GM15510 (cell line): ENCODE measurements around the gene CEP192.

Source experiments
- POLR2A ChIP-seq: IDR thresholded peaks from 3 replicates; pipeline ENCODE4 v1.6.1; 2011; ENCODE audit warnings: borderline replicate concordance; ENCODE audit not compliant: insufficient read length; ENCODE audit errors: extremely low read depth

The CEP192 gene

DNA sequence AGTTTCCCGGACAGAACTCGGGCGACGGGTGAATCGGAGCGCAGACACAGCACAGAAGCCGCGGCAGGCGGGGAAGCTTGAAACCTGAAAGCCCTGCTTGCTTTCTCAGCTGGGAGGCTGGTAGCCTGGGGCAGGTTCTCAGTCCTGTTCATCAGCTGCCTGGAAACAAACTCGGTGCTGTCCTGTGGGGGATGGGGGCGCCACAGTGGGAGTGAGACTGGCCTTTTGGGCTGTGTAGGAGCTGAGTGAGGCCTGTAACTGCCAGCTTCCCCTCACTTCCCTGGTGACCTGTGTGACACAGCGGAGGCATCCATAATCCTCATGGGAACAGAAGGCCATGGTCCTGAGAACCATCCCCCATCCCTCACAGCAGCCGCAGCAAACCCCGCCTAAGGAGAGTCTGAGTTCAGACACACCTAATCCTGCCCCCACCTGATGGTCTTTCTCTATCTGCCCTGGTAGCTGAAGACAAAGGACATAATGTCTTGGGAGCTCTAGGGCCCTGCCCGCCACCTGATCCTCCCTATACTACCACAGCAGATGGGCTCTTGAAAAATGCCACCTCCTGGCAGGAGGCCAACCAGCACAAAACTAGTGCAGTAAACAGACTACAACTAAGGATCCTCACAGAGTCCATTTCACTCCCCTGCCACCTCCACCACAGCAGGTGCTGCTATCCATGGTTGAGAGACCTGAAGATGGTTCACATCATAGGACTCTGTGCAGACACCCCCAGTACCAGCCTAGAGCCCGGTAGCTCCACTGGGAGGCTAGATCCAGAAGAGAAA is 174.7 kb downstream of the CEP192 start:
- TF ChIP-seq POLR2A, result no peak

- no peak for TF ChIP-seq POLR2A
Measured at GRCh38 chr18:13173578-13174145, 182.5 kb downstream of the CEP192 start.
